ENCODE results near the gene PNMA1.

- TF ChIP-seq CTCF (IDR thresholded peaks at IDR 0.05) (no peak), EZH2phosphoT487 (IDR thresholded peaks at IDR 0.05) (no peak), EZH2 (IDR thresholded peaks at IDR 0.05) (peak; percentile 5)
Observed at GRCh38 chr14:73714656-73715081, 485 bp upstream of the PNMA1 start.

Data from neural progenitor cell (in vitro differentiated cells).